ENCODE measurements around the gene TRO.
A peak's percentile ranks its signal among the peaks of the same experiment; 100 is the strongest.

The TRO gene, protein sequence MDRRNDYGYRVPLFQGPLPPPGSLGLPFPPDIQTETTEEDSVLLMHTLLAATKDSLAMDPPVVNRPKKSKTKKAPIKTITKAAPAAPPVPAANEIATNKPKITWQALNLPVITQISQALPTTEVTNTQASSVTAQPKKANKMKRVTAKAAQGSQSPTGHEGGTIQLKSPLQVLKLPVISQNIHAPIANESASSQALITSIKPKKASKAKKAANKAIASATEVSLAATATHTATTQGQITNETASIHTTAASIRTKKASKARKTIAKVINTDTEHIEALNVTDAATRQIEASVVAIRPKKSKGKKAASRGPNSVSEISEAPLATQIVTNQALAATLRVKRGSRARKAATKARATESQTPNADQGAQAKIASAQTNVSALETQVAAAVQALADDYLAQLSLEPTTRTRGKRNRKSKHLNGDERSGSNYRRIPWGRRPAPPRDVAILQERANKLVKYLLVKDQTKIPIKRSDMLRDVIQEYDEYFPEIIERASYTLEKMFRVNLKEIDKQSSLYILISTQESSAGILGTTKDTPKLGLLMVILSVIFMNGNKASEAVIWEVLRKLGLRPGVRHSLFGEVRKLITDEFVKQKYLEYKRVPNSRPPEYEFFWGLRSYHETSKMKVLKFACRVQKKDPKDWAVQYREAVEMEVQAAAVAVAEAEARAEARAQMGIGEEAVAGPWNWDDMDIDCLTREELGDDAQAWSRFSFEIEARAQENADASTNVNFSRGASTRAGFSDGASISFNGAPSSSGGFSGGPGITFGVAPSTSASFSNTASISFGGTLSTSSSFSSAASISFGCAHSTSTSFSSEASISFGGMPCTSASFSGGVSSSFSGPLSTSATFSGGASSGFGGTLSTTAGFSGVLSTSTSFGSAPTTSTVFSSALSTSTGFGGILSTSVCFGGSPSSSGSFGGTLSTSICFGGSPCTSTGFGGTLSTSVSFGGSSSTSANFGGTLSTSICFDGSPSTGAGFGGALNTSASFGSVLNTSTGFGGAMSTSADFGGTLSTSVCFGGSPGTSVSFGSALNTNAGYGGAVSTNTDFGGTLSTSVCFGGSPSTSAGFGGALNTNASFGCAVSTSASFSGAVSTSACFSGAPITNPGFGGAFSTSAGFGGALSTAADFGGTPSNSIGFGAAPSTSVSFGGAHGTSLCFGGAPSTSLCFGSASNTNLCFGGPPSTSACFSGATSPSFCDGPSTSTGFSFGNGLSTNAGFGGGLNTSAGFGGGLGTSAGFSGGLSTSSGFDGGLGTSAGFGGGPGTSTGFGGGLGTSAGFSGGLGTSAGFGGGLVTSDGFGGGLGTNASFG (N-terminal part only)

DNA sequence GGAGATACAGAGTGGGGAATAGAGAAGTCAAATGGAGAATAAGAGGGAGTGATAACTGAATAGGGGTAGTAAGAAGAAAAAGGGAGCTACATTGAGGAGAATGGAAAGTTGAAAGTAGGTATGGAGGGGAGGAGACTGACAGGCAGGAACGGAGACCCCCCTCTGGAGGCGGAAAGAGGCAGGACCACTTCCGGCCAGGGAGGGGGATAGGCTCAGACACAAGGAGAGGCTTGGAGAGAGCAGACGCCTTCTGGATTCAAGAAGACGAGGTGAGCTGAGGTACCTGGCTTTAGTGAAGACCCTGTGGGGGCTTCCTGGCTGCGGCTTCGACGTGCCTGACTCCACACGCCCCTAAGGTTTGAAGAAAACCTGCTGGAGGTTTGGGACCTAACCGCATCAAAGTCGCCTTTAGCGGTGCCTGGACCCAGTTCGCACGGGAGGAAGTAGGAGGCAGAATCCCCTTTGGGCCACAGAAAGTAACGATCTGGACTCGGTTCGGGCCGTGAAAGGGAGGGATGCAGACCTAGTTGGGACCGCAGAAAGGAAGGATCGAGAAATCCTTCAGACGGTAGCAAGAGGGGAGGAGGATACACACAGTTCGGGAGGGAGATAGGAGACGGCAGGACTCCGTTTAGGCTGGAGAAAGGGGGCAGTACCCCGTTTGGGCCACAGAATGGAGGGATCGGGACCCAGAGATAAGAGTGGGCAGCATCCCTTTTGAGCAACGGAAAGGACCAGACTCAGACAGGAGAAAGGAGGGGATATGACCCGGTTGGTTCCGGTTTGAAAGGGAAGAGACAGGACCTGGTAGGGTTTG is at the start of gene TRO:
Gene TRO (plus strand): TSS at position 215 of the 817 bp plus-strand sequence. CDS start 1,423 bp downstream, outside the sequence.
- DNase-seq (ENCODE audit: low read depth): no peak
- in situ Hi-C loops (cut with HindIII; ENCODE audit: low sequenced_read_pairs): no loop called here
- peak within 1 kb of the TSS; percentile 80 for H3K4me3 ChIP-seq (ENCODE audit: low read depth, low read length)
- TF ChIP-seq CTCF (IDR thresholded peaks at IDR 0.05; ENCODE audit: low read depth, low read length, missing control alignments): peak; percentile 43

GRCh38 chrX:54885740-54886139 is 34.9 kb upstream of the TRO start:
- in situ Hi-C loops (cut with HindIII; ENCODE audit: low sequenced_read_pairs): no loop called here
- no peak for TF ChIP-seq CTCF (IDR thresholded peaks at IDR 0.05; ENCODE audit: low read depth, low read length, missing control alignments)
- no peak overlapping the region for H3K4me3 ChIP-seq (ENCODE audit: low read depth, low read length)
- no peak for DNase-seq (ENCODE audit: low read depth)

DNA sequence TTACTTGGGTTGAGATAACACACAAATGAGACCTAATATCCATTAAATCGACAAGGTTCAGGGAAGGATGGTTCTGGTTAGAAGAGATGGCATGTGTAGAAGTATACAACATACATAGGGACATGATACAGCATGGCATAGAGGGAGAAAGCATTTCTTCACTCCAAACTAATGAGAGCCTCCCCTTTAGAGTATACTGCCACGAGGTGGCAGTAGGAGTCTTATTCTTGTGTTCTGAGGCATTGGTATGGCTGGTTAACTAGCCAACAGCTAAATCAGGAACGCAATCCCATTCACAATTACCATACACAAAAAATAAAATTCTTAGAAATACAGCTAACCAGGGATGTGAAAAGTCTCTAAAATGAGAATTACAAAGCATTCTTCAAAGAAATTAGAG is 29.1 kb upstream of the TRO start:
- in situ Hi-C loops (cut with HindIII; ENCODE audit: low sequenced_read_pairs): no loop called here
- H3K4me3 ChIP-seq (ENCODE audit: low read depth, low read length): no peak overlapping the region
- peak; percentile 40 for TF ChIP-seq CTCF (IDR thresholded peaks at IDR 0.05; ENCODE audit: low read depth, low read length, missing control alignments)
- DNase-seq (ENCODE audit: low read depth): no peak

DNA sequence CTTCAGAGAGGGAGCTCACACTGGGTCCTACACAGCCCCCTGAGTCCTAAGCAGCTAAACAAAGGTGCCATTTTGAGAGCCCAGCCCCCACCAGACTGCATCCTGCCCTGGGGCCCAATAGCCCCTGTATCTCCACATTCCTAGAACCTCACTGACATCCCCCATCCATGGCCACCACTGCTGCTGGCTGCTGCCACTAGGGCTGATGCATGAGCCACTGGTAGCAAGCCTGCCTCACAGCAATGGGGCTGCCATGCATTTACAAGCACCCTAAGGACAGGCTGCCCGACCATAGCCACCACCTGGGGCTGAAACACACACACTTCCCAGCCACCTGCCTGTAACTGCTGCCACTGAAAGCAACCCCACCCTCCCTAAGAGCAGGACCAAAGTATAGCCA is 26.5 kb upstream of the TRO start:
- H3K4me3 ChIP-seq (ENCODE audit: low read depth, low read length): no peak overlapping the region
- TF ChIP-seq CTCF (IDR thresholded peaks at IDR 0.05; ENCODE audit: low read depth, low read length, missing control alignments): no peak
- no peak for DNase-seq (ENCODE audit: low read depth)
- in situ Hi-C loops (cut with HindIII; ENCODE audit: low sequenced_read_pairs): no loop called here

DNA sequence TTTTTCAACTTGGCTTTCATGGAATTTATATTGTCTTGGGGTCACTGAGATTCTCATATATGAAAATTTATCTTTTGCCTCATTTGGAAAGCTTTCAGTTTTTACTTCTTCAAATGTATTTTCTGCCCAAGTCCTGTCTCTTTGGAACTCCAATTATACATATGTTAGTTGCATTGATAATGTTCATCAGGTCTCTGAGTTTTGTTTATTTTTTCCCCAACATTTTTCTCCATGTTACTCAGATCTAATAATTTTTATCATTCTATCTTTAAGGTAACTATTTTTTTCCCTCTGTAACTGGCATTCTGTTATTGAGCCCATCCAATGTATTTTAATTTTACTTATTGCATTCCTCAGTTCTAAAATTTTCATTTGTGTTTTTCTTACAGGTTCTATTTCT is 10.7 kb upstream of the TRO start:
- in situ Hi-C loops (cut with HindIII; ENCODE audit: low sequenced_read_pairs): no loop called here
- no peak for TF ChIP-seq CTCF (IDR thresholded peaks at IDR 0.05; ENCODE audit: low read depth, low read length, missing control alignments)
- no peak overlapping the region for H3K4me3 ChIP-seq (ENCODE audit: low read depth, low read length)
- no peak for DNase-seq (ENCODE audit: low read depth)

Measured in astrocyte of the cerebellum (primary cell).